ENCODE measurements around the gene ANO8. TPM values are rescaled to one million over a fixed set of nuclear protein-coding genes. Genes with fewer than 3 reads are reported as not detected.

ANO8 gene
- polyA plus RNA-seq, 3 donors = 0.11 to 14.1 TPM; not detected in 1

- Mint-ChIP-seq H3K36me3 (peaks cover 47 to 83% of the 10 kb centered on the region in 2 donors), H3K27ac (no peak overlapping the region)
- 40% methylated on average over 2 of the region's 6 CpGs for WGBS (ENCODE audit: insufficient coverage)
Measured at GRCh38 chr19:17318966-17319365, 15.7 kb downstream of the ANO8 start.

GRCh38 chr19:17314007-17314593 is 20.6 kb downstream of the ANO8 start:
- no peaks in the 10 kb centered on the region for H3K27me3 ChIP-seq (ENCODE audit: control insufficient read depth in 2 of 2, insufficient read depth in 2 of 2, low read length in 2 of 2)
- Mint-ChIP-seq H3K27me3 (ENCODE audit: low read depth in 3 of 3) (peaks cover 0 to 1% (median 0%) of the 10 kb centered on the region in 3 donors), H3K9me3 (no peaks in the 10 kb centered on the region), H3K4me1 (peaks cover 29% of the 10 kb centered on the region), H3K27ac (peak overlapping the region in 2 of 7 donors; percentile 48 to 72), H3K4me3 (no peak overlapping the region), H3K36me3 (peaks cover 29 to 63% of the 10 kb centered on the region in 2 donors)
- intact Hi-C loops (cut with micrococcal nuclease) = no loop called here
- H3K9ac ChIP-seq (ENCODE audit: insufficient read depth, low read length, poor library complexity, severe bottlenecking) = no peak overlapping the region
- no peak overlapping the region for H3K27ac ChIP-seq (ENCODE audit: low read depth in 1 of 2, low read length in 2 of 2)
- peaks cover 15 to 26% of the 10 kb centered on the region in 2 donors for H3K4me1 ChIP-seq (ENCODE audit: control insufficient read depth in 1 of 2, insufficient read depth in 2 of 2, low read length in 2 of 2)
- no peak overlapping the region for H3K4me2 ChIP-seq (replicated peaks; ENCODE audit: extremely low read depth, low read length, poor library complexity, severe bottlenecking)
- no peaks in the 10 kb centered on the region for H3K9me3 ChIP-seq (replicated peaks in 1 of 2; ENCODE audit: control insufficient read depth in 1 of 2, insufficient read depth in 1 of 2, low read length in 2 of 2)
- TF ChIP-seq, protein P1, sequence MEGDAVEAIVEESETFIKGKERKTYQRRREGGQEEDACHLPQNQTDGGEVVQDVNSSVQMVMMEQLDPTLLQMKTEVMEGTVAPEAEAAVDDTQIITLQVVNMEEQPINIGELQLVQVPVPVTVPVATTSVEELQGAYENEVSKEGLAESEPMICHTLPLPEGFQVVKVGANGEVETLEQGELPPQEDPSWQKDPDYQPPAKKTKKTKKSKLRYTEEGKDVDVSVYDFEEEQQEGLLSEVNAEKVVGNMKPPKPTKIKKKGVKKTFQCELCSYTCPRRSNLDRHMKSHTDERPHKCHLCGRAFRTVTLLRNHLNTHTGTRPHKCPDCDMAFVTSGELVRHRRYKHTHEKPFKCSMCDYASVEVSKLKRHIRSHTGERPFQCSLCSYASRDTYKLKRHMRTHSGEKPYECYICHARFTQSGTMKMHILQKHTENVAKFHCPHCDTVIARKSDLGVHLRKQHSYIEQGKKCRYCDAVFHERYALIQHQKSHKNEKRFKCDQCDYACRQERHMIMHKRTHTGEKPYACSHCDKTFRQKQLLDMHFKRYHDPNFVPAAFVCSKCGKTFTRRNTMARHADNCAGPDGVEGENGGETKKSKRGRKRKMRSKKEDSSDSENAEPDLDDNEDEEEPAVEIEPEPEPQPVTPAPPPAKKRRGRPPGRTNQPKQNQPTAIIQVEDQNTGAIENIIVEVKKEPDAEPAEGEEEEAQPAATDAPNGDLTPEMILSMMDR (IDR thresholded peaks at IDR 0.05) = no peak
- no peak overlapping the region for H2AFZ ChIP-seq (ENCODE audit: insufficient read depth, low read depth, low read length, poor library complexity, severe bottlenecking)
- 99% methylated on average over 17 of the region's 19 CpGs for WGBS (ENCODE audit: insufficient coverage)
- no peak for DNase-seq
- H3K36me3 ChIP-seq (replicated peaks in 1 of 2; ENCODE audit: control insufficient read depth in 1 of 2, insufficient read depth in 2 of 2, low read length in 2 of 2) = peaks cover 29 to 48% of the 10 kb centered on the region in 2 donors
- no peak overlapping the region for H3K4me3 ChIP-seq (replicated peaks in 1 of 3; ENCODE audit: low read depth in 2 of 3, low read length in 3 of 3)
- H4K20me1 ChIP-seq (ENCODE audit: insufficient read depth, low read length) = peaks cover 48% of the 10 kb centered on the region
- peaks cover 46% of the 10 kb centered on the region for H3K79me2 ChIP-seq (ENCODE audit: insufficient read depth, low read length)

More at GRCh38 chr19:17318966-17319365, 15.7 kb downstream of the ANO8 start:
- no peak overlapping the region for H3K27ac ChIP-seq (ENCODE audit: low read depth in 1 of 2, low read length in 2 of 2)
- no peak overlapping the region for H3K9ac ChIP-seq (ENCODE audit: insufficient read depth, low read length, poor library complexity, severe bottlenecking)
- peaks cover 4% of the 10 kb centered on the region for H3K79me2 ChIP-seq (ENCODE audit: insufficient read depth, low read length)
- DNase-seq = no peak
- Mint-ChIP-seq H3K4me3 (no peak overlapping the region), H3K27me3 (ENCODE audit: low read depth in 3 of 3) (peaks cover 4 to 13% (median 10%) of the 10 kb centered on the region in 3 donors), H3K4me1 (peaks cover 18% of the 10 kb centered on the region), H3K9me3 (peaks cover 0 to 2% (median 0%) of the 10 kb centered on the region in 7 donors)
- no peak overlapping the region for H2AFZ ChIP-seq (ENCODE audit: insufficient read depth, low read depth, low read length, poor library complexity, severe bottlenecking)
- intact Hi-C loops (cut with micrococcal nuclease) = no loop called here
- H3K36me3 ChIP-seq (replicated peaks in 1 of 2; ENCODE audit: control insufficient read depth in 1 of 2, insufficient read depth in 2 of 2, low read length in 2 of 2) = peaks cover 54 to 57% of the 10 kb centered on the region in 2 donors
- H3K27me3 ChIP-seq (ENCODE audit: control insufficient read depth in 2 of 2, insufficient read depth in 2 of 2, low read length in 2 of 2) = peaks cover 0 to 2% of the 10 kb centered on the region in 2 donors
- H3K4me1 ChIP-seq (ENCODE audit: control insufficient read depth in 1 of 2, insufficient read depth in 2 of 2, low read length in 2 of 2) = peaks cover 7 to 12% of the 10 kb centered on the region in 2 donors
- no peak overlapping the region for H3K4me3 ChIP-seq (replicated peaks in 1 of 3; ENCODE audit: low read depth in 2 of 3, low read length in 3 of 3)
- no peaks in the 10 kb centered on the region for H3K9me3 ChIP-seq (replicated peaks in 1 of 2; ENCODE audit: control insufficient read depth in 1 of 2, insufficient read depth in 1 of 2, low read length in 2 of 2)
- TF ChIP-seq, protein P1 (IDR thresholded peaks at IDR 0.05) = no peak
- H4K20me1 ChIP-seq (ENCODE audit: insufficient read depth, low read length) = peaks cover 32% of the 10 kb centered on the region
- H3K4me2 ChIP-seq (replicated peaks; ENCODE audit: extremely low read depth, low read length, poor library complexity, severe bottlenecking) = no peak overlapping the region

Measured in CD14-positive monocyte (primary cell).